A673 (cell line): ENCODE measurements around the gene MYO1H. TPM values are rescaled to one million over a fixed set of nuclear protein-coding genes. Genes with fewer than 3 reads are reported as not detected.

Experiments
- BruUV-seq: library from RNA; stranded (reverse); fragments of 400-500 nt; replicated peaks from 2 replicates; lab custom pipeline; 2021; lab: Mats Ljungman, UMichigan
- CTCF ChIA-PET: fragments of 300-600 bp; sonication (Branson Sonifier 250); formaldehyde crosslinking; loops from one replicate; lab custom pipeline; 2022; ENCODE audit warnings: antibody characterized with exemption; lab: Charles Lee
- POLR2A ChIA-PET: fragments of 300-600 bp; sonication (Branson Sonifier 250); formaldehyde crosslinking; loops from one replicate; lab custom pipeline; 2022; ENCODE audit warnings: antibody characterized with exemption; ENCODE audit not compliant: low non-redundant PET; lab: Charles Lee
- DNase-seq: peaks from one replicate; pipeline ENCODE4 v3.0.0-alpha.2; 2015; ENCODE audit warnings: low spot score
- H3K27ac ChIP-seq: fragments of 200-600 bp; sonication (generic); 2 replicates; pipeline ENCODE4 v1.5.1; 2016; ENCODE audit warnings: mixed run types, low read depth, mild to moderate bottlenecking, mixed read lengths, antibody characterized with exemption, low read length; ENCODE audit not compliant: poor library complexity, severe bottlenecking
- H3K27me3 ChIP-seq: fragments of 200-600 bp; sonication (generic); replicated peaks from 2 replicates; pipeline ENCODE4 v1.6.1; 2017; ENCODE audit warnings: mixed run types, low read depth, mild to moderate bottlenecking, mixed read lengths, antibody characterized with exemption, low read length; ENCODE audit not compliant: insufficient read depth, poor library complexity
- H3K36me3 ChIP-seq: fragments of 200-600 bp; sonication (generic); 2 replicates; pipeline ENCODE4 v1.6.1; 2016; ENCODE audit warnings: mixed run types, mild to moderate bottlenecking, mixed read lengths, antibody characterized with exemption, low read length; ENCODE audit not compliant: insufficient read depth, poor library complexity, severe bottlenecking
- H3K4me1 ChIP-seq: fragments of 200-600 bp; sonication (generic); 2 replicates; pipeline ENCODE4 v1.6.1; 2017; ENCODE audit warnings: mixed run types, mild to moderate bottlenecking, mixed read lengths, antibody characterized with exemption, low read length; ENCODE audit not compliant: insufficient read depth, poor library complexity, severe bottlenecking
- H3K4me3 ChIP-seq: fragments of 200-600 bp; sonication (generic); 2 replicates; pipeline ENCODE4 v1.5.1; 2016; ENCODE audit warnings: low read depth, mixed run types, mild to moderate bottlenecking, mixed read lengths, low read length; ENCODE audit not compliant: poor library complexity, severe bottlenecking
- H3K9me3 ChIP-seq: fragments of 200-600 bp; sonication (generic); 2 replicates; pipeline ENCODE4 v1.6.1; 2016; ENCODE audit warnings: mixed run types, low read depth, mild to moderate bottlenecking, mixed read lengths, antibody characterized with exemption, low read length; ENCODE audit not compliant: poor library complexity, severe bottlenecking
- CTCF ChIP-seq: fragments of 300-800, 200-600 bp; sonication (generic); conservative IDR thresholded peaks from 2 replicates; pipeline ENCODE4 v1.5.1; 2017; ENCODE audit warnings: low read depth, mild to moderate bottlenecking, antibody characterized with exemption, low read length, moderate library complexity, mixed read lengths
- EZH2 ChIP-seq: fragments of 200-600 bp; sonication (generic); IDR thresholded peaks from 2 replicates; pipeline ENCODE4 v1.6.1; 2017; ENCODE audit warnings: borderline replicate concordance, low read depth, mild to moderate bottlenecking, mixed read lengths, antibody characterized with exemption, low read length; ENCODE audit not compliant: poor library complexity, severe bottlenecking
- intact Hi-C: fragments of 100-400 bp; cut with micrococcal nuclease; formaldehyde crosslinking; loops from one replicate; pipeline ENCODE4 v1.10.0; 2022; ENCODE audit not compliant: unreplicated experiment
- total RNA-seq: library from RNA; stranded (reverse); gene quantifications from 2 replicates; pipeline ENCODE4 v1.2.3, GENCODE V29; 2021

The MYO1H gene
- total RNA-seq, 1 experiment from 2014 or later = not detected

GRCh38 chr12:109493938-109494337, 146.2 kb downstream of the MYO1H start:
- CTCF ChIA-PET = interaction anchor here (0.6 kb wide), 1 partner anchor 22 kb away, joined by 4 read pairs; no protein-coding TSS in a partner anchor
- Histone ChIP-seq H3K4me3 (no peak overlapping the region), H3K9me3 (no peaks in the 10 kb centered on the region), H3K4me1 (no peaks in the 10 kb centered on the region), H3K27me3 (no peaks in the 10 kb centered on the region), H3K27ac (no peak overlapping the region), H3K36me3 (peaks cover 16% of the 10 kb centered on the region)
- POLR2A ChIA-PET = no interaction called here
- intact Hi-C loops = no loop called here
- BruUV-seq = no TSS peak
- DNase-seq = no peak
- TF ChIP-seq EZH2 = no peak
- no peak for TF ChIP-seq CTCF

- POLR2A ChIA-PET = no interaction called here
- intact Hi-C loops = no loop called here
- TF ChIP-seq EZH2 (no peak), CTCF (no peak)
- no peak for DNase-seq
- H3K9me3 ChIP-seq = no peaks in the 10 kb centered on the region
- CTCF ChIA-PET = interaction anchor here (0.6 kb wide), 1 partner anchor 21 kb away, joined by 4 read pairs; no protein-coding TSS in a partner anchor
- no TSS peak for BruUV-seq
- no peaks in the 10 kb centered on the region for H3K4me1 ChIP-seq
- no peaks in the 10 kb centered on the region for H3K27me3 ChIP-seq
- H3K36me3 ChIP-seq = peaks cover 12% of the 10 kb centered on the region
- no peak overlapping the region for H3K27ac ChIP-seq
- no peak overlapping the region for H3K4me3 ChIP-seq
These were observed 146.7 kb downstream of the MYO1H start for GRCh38 chr12:109494348-109494881.

GRCh38 chr12:109495012-109495411, 147.3 kb downstream of the MYO1H start:
- intact Hi-C loops = no loop called here
- ChIA-PET POLR2A (no interaction called here), CTCF (no interaction called here)

More at GRCh38 chr12:109495012-109495411, 147.3 kb downstream of the MYO1H start:
- no peaks in the 10 kb centered on the region for H3K9me3 ChIP-seq
- peaks cover 7% of the 10 kb centered on the region for H3K36me3 ChIP-seq
- DNase-seq = no peak
- H3K27ac ChIP-seq = no peak overlapping the region
- no peak overlapping the region for H3K4me3 ChIP-seq
- no TSS peak for BruUV-seq
- no peaks in the 10 kb centered on the region for H3K4me1 ChIP-seq
- H3K27me3 ChIP-seq = no peaks in the 10 kb centered on the region
- TF ChIP-seq CTCF (no peak), EZH2 (no peak)
